Vagina (tissue), 2 donors: ENCODE data around the gene P2RX7. TPM values are rescaled to one million over a fixed set of nuclear protein-coding genes. Genes with fewer than 3 reads are reported as not detected.
"Not testable (repeated sequence)": the region's sequence is repeated elsewhere in the genome, so short reads cannot be mapped to it uniquely, and the experiment has no call there.

Experiments
- DNase-seq, 2 donors: peaks; one replicate each; pipeline ENCODE4 v3.0.0-alpha.2; 2017; ENCODE audit errors: extremely low spot score in 2 of 2
- H3K27ac ChIP-seq: fragments of 200-600 bp; sonication (generic); one replicate; pipeline ENCODE4 v1.5.1; 2019
- H3K27me3 ChIP-seq: fragments of 200-600 bp; sonication (generic); one replicate; pipeline ENCODE4 v1.5.1; 2019
- H3K36me3 ChIP-seq, 2 donors: fragments of 200-600 bp; sonication (generic); one replicate each; pipeline ENCODE4 v1.5.1; 2017 to 2019
- H3K4me1 ChIP-seq: fragments of 200-600 bp; sonication (generic); one replicate; pipeline ENCODE4 v1.5.1; 2019
- H3K4me3 ChIP-seq, 2 donors: fragments of 200-600 bp; sonication (generic); 1 replicate in 1 of 2; 2 replicates in 1 of 2; pipeline ENCODE4 v1.5.1; 2016 to 2019
- H3K9me3 ChIP-seq: fragments of 200-600 bp; sonication (generic); one replicate; pipeline ENCODE4 v1.5.1; 2019
- CTCF ChIP-seq, 3 experiments: fragments of 450-650 bp in 2 of 3; fragments of 200-600 bp in 1 of 3; sonication (generic) in 1 of 3; IDR thresholded peaks; one replicate each; pipeline ENCODE4 v1.5.1; 2017 to 2019; ENCODE audit warnings: antibody characterized with exemption in 3 of 3, mild to moderate bottlenecking in 2 of 3, moderate library complexity in 2 of 3
- POLR2A ChIP-seq, 2 donors: fragments of 450-650 bp; IDR thresholded peaks; one replicate each; pipeline ENCODE4 v1.6.1; 2017; ENCODE audit warnings: antibody characterized with exemption in 2 of 2, mild to moderate bottlenecking in 2 of 2, moderate library complexity in 2 of 2
- POLR2AphosphoS5 ChIP-seq, 2 donors: sonication (generic); formaldehyde crosslinking; IDR thresholded peaks; one replicate each; pipeline ENCODE4 v1.9.0; 2017; ENCODE audit warnings: antibody characterized with exemption in 2 of 2, mild to moderate bottlenecking in 2 of 2, low read depth in 1 of 2; ENCODE audit not compliant: insufficient read depth in 1 of 2
- intact Hi-C: fragments of 100-400 bp; cut with DNase I; formaldehyde crosslinking; loops from one replicate; pipeline ENCODE4 v1.15.1; 2023
- total RNA-seq: library from RNA; depleted of rRNA; stranded (reverse); fragments of >200 nt; gene quantifications from one replicate; pipeline ENCODE4 v1.2.3, GENCODE V29; 2016

Gene P2RX7
- total RNA-seq, 1 donor from 2014 or later, result 8.6 TPM

DNA sequence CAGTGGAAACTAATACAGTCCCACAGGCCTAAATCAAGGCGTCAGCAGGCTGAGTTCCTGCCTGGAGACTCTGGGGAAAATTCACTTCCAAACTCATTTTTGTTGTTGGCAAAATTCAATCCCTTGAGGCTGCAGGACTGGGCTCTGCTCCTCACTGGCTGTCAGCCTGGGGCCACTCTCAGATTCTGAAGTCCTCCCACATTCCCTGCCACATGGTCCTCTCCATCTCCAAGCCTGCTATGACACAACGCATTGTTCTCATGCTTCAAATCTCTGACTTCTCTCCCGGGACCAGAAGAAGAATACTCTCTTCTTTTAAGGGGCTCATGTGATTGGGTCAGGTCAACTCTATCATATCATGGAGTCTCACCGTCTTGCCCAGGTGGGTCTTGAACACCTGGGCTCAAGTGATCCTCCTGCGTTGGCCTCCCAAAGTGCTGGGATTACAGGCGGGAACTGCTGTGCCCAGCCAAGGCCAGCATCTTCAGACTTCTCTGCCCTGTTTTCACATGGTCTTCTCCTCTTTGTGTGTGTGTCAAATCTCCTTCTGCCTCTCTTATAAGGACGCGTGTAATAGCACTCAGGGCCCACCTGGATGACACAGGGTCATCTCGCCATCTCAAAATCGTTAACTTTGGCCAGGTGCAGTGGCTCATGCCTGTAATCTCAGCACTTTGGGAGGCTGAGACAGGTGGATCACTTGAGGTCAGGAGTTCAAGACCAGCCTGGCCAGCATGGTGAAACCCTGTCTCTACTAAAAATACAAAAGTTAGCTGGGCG is 9.7 kb downstream of the P2RX7 start:
- TF ChIP-seq CTCF (IDR thresholded peaks at IDR 0.05), result no peak
- no peak for TF ChIP-seq POLR2A (IDR thresholded peaks at IDR 0.05)
- no peak for TF ChIP-seq POLR2AphosphoS5 (IDR thresholded peaks at IDR 0.05; ENCODE audit: insufficient read depth in 1 of 2, low read depth in 1 of 2)
- no peak overlapping the region for H3K27ac ChIP-seq
- no peaks in the 10 kb centered on the region for H3K9me3 ChIP-seq
- no peaks in the 10 kb centered on the region for H3K36me3 ChIP-seq
- H3K4me3 ChIP-seq, result no peak overlapping the region
- no peaks in the 10 kb centered on the region for H3K4me1 ChIP-seq
- intact Hi-C loops, result no loop called here
- no peak for DNase-seq
- H3K27me3 ChIP-seq, result no peaks in the 10 kb centered on the region

- TF ChIP-seq CTCF (IDR thresholded peaks at IDR 0.05) (no peak), POLR2A (IDR thresholded peaks at IDR 0.05) (no peak), POLR2AphosphoS5 (IDR thresholded peaks at IDR 0.05; ENCODE audit: insufficient read depth in 1 of 2, low read depth in 1 of 2) (no peak)
- Histone ChIP-seq H3K27me3 (no peaks in the 10 kb centered on the region), H3K4me1 (no peaks in the 10 kb centered on the region), H3K27ac (no peak overlapping the region), H3K9me3 (no peaks in the 10 kb centered on the region), H3K4me3 (no peak overlapping the region), H3K36me3 (no peaks in the 10 kb centered on the region)
- intact Hi-C loops, result no loop called here
- no peak for DNase-seq
Observed at GRCh38 chr12:121144416-121144914, 11.8 kb downstream of the P2RX7 start.

GRCh38 chr12:121145221-121145620 is 12.5 kb downstream of the P2RX7 start:
- TF ChIP-seq POLR2A (IDR thresholded peaks at IDR 0.05), result no peak
- TF ChIP-seq CTCF (IDR thresholded peaks at IDR 0.05), result no peak
- no peak for TF ChIP-seq POLR2AphosphoS5 (IDR thresholded peaks at IDR 0.05; ENCODE audit: insufficient read depth in 1 of 2, low read depth in 1 of 2)
- Histone ChIP-seq H3K4me3 (no peak overlapping the region), H3K27me3 (no peaks in the 10 kb centered on the region), H3K27ac (no peak overlapping the region), H3K4me1 (no peaks in the 10 kb centered on the region), H3K36me3 (no peaks in the 10 kb centered on the region), H3K9me3 (no peaks in the 10 kb centered on the region)
- no peak for DNase-seq
- intact Hi-C loops, result no loop called here

- H3K27ac ChIP-seq, H3K36me3 ChIP-seq, H3K27me3 ChIP-seq, H3K4me3 ChIP-seq, intact Hi-C loops, H3K4me1 ChIP-seq, DNase-seq, H3K9me3 ChIP-seq: not testable (repeated sequence)
Observed at GRCh38 chr12:121149289-121149688, 16.6 kb downstream of the P2RX7 start.

GRCh38 chr12:121154793-121155375 is 22.2 kb downstream of the P2RX7 start:
- no peak for TF ChIP-seq CTCF (IDR thresholded peaks at IDR 0.05)
- TF ChIP-seq POLR2A (IDR thresholded peaks at IDR 0.05), result no peak
- TF ChIP-seq POLR2AphosphoS5 (IDR thresholded peaks at IDR 0.05; ENCODE audit: insufficient read depth in 1 of 2, low read depth in 1 of 2), result no peak
- no peaks in the 10 kb centered on the region for H3K9me3 ChIP-seq
- intact Hi-C loops, result no loop called here
- H3K36me3 ChIP-seq, result peaks cover 0 to 14% of the 10 kb centered on the region in 2 donors
- H3K4me1 ChIP-seq, result no peaks in the 10 kb centered on the region
- H3K27ac ChIP-seq, result no peak overlapping the region
- H3K4me3 ChIP-seq, result no peak overlapping the region
- no peaks in the 10 kb centered on the region for H3K27me3 ChIP-seq
- DNase-seq, result no peak
